GM23248 (cell line): ENCODE data around the gene CHODL.

Experiments used
- EZH2 ChIP-seq: fragments of 200-600 bp; sonication (generic); IDR thresholded peaks from 2 replicates; pipeline ENCODE4 v1.6.1; 2018; ENCODE audit warnings: antibody characterized with exemption, mild to moderate bottlenecking; ENCODE audit not compliant: insufficient read depth, poor library complexity, severe bottlenecking
- EZH2phosphoT487 ChIP-seq: fragments of 200-600 bp; sonication (generic); IDR thresholded peaks from 2 replicates; pipeline ENCODE4 v1.6.1; 2018; ENCODE audit warnings: antibody characterized with exemption, moderate library complexity, mild to moderate bottlenecking, low read depth; ENCODE audit not compliant: insufficient read depth

DNA sequence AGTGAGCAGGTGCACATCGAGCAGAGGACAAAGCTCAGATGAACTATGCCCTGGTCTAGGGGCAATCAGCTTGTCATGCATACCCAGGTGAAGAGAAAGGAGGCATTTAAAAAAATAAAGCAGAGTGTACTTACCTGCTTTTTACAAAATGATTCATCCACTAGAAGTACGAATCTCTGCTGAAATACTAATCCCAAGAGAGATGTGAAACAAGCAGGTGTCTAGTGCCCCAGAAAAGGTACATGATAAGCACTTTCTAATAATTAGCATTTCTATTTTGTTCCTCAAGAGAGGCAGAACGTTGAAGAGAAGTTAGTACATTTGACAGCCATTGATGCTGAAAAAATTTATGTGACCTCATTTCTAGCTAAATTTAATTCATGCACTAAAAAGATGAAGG lies 31.1 kb downstream of the CHODL start:
- TF ChIP-seq EZH2 (no peak), EZH2phosphoT487 (no peak)
